Measurements from ENCODE around the gene CYS1.
A peak's percentile ranks its signal among the peaks of the same experiment; 100 is the strongest.

DNA sequence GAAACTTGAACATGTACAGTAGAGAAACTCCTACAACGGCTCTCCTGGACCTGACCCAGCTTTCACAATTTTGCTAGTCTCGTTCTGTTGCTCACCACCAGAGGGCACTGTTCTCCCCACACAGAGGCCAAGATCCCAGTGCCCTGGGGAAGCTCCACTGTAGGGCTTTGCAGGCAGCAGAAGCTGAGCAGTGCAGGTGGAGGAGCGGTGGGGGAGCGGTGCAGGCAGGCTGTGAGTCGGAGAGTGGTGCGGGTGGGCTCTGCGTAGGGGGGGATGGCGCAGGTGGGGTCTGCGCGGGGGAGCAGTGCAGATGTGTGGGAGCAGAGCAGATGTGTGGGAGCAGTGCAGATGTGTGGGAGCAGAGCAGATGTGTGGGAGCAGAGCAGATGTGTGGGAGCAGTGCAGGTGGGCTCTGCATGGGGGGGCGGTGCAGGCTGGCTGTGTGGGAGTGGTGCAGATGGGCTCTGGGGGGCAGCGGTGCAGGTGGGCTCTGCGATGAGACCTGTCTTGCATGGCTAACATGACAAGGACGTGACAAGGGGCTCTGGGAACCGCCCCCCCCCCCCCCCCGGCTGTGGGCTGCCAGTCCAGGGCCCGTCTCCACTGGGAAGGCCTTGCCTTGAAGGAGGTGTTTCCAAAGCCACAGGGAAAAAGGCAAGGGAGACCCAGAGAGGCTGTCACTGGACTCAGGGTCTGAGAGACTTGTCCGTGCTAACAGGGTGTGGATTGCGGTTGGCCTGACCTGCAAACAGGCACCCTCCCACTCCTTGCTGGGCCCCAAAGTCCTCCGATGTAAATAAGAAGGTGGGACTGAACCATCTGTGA lies 7.3 kb downstream of the CYS1 start:
- TF ChIP-seq, protein P1, sequence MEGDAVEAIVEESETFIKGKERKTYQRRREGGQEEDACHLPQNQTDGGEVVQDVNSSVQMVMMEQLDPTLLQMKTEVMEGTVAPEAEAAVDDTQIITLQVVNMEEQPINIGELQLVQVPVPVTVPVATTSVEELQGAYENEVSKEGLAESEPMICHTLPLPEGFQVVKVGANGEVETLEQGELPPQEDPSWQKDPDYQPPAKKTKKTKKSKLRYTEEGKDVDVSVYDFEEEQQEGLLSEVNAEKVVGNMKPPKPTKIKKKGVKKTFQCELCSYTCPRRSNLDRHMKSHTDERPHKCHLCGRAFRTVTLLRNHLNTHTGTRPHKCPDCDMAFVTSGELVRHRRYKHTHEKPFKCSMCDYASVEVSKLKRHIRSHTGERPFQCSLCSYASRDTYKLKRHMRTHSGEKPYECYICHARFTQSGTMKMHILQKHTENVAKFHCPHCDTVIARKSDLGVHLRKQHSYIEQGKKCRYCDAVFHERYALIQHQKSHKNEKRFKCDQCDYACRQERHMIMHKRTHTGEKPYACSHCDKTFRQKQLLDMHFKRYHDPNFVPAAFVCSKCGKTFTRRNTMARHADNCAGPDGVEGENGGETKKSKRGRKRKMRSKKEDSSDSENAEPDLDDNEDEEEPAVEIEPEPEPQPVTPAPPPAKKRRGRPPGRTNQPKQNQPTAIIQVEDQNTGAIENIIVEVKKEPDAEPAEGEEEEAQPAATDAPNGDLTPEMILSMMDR (IDR thresholded peaks at IDR 0.05; ENCODE audit: insufficient read depth, low read length, poor library complexity, severe bottlenecking) = peak; percentile 81
- TF ChIP-seq EZH2phosphoT487 (conservative IDR thresholded peaks at IDR 0.05; ENCODE audit: low read length) = no peak
